Karpas-422 (cell line): ENCODE data around the gene ZFP82. TPM values are rescaled to one million over a fixed set of nuclear protein-coding genes. Genes with fewer than 3 reads are reported as not detected.
A peak's percentile ranks its signal among the peaks of the same experiment; 100 is the strongest.

Experiments used
- DNase-seq: peaks from one replicate; pipeline ENCODE4 v3.0.0-alpha.2; 2015
- H2AFZ ChIP-seq: fragments of 200-600 bp; sonication (generic); 2 replicates; pipeline ENCODE4 v1.6.1; 2014; ENCODE audit warnings: antibody characterized with exemption, low read length, mixed read lengths
- H3K27ac ChIP-seq: fragments of 200-600 bp; sonication (generic); 2 replicates; pipeline ENCODE4 v1.5.1; 2014; ENCODE audit warnings: mild to moderate bottlenecking, low read length, moderate library complexity
- H3K27me3 ChIP-seq: fragments of 200-600 bp; sonication (generic); 2 replicates; pipeline ENCODE4 v1.6.1; 2014; ENCODE audit warnings: low read length, mixed read lengths
- H3K36me3 ChIP-seq: fragments of 200-600 bp; sonication (generic); 2 replicates; pipeline ENCODE4 v1.6.1; 2014; ENCODE audit warnings: low read length, mixed read lengths; ENCODE audit not compliant: insufficient read depth
- H3K4me1 ChIP-seq: fragments of 200-600 bp; sonication (generic); 2 replicates; pipeline ENCODE4 v1.6.1; 2014; ENCODE audit warnings: mild to moderate bottlenecking, low read length, mixed read lengths
- H3K4me2 ChIP-seq: fragments of 200-600 bp; sonication (generic); 2 replicates; pipeline ENCODE4 v1.6.1; 2014; ENCODE audit warnings: low read length, low read depth, mild to moderate bottlenecking; ENCODE audit not compliant: poor library complexity, severe bottlenecking
- H3K4me3 ChIP-seq: fragments of 200-600 bp; sonication (generic); 2 replicates; pipeline ENCODE4 v1.5.1; 2014; ENCODE audit warnings: mild to moderate bottlenecking, antibody characterized with exemption, low read length, mixed read lengths
- H3K79me2 ChIP-seq: fragments of 200-600 bp; sonication (generic); 2 replicates; pipeline ENCODE4 v1.6.1; 2014; ENCODE audit warnings: mild to moderate bottlenecking, low read length, mixed read lengths
- H3K9ac ChIP-seq: fragments of 200-600 bp; sonication (generic); 2 replicates; pipeline ENCODE4 v1.6.0; 2014; ENCODE audit warnings: low read length
- H3K9me2 ChIP-seq: fragments of 200-600 bp; sonication (generic), shearing (Covaris generic); replicated peaks from 2 replicates; pipeline ENCODE4 v1.6.0; 2014; ENCODE audit warnings: mild to moderate bottlenecking, low read length, moderate library complexity; ENCODE audit not compliant: insufficient read depth
- H3K9me3 ChIP-seq: fragments of 300-700, 200-600 bp; sonication (generic); 2 replicates; pipeline ENCODE4 v1.6.1; 2014; ENCODE audit warnings: low read length, mixed read lengths
- H4K20me1 ChIP-seq: fragments of 200-600 bp; sonication (generic); 2 replicates; pipeline ENCODE4 v1.6.1; 2014; ENCODE audit warnings: mild to moderate bottlenecking, antibody characterized with exemption, low read length, low read depth; ENCODE audit not compliant: insufficient read depth
- total RNA-seq: library from RNA; depleted of rRNA; stranded (reverse); fragments of >200 nt; shearing (Covaris generic); gene quantifications from 2 replicates; pipeline ENCODE4 v1.2.3, GENCODE V29; 2014; ENCODE audit warnings: low replicate concordance; rRNA removed

Gene ZFP82
- 14.4 and 23.0 TPM in 2 replicates for total RNA-seq

- H3K36me3 ChIP-seq = peaks cover 36% of the 10 kb centered on the region
- H3K4me2 ChIP-seq = peak within 1 kb of the TSS; percentile 99
- H3K9me3 ChIP-seq = peaks cover 18% of the 10 kb centered on the region
- H4K20me1 ChIP-seq = no peaks in the 10 kb centered on the region
- no peaks in the 10 kb centered on the region for H3K9me2 ChIP-seq
- H2AFZ ChIP-seq = peak within 1 kb of the TSS; percentile 99
- peaks cover 49% of the 10 kb centered on the region for H3K79me2 ChIP-seq
- H3K4me3 ChIP-seq = peak within 1 kb of the TSS; percentile 84
- H3K27ac ChIP-seq = peak within 1 kb of the TSS; percentile 35
- H3K9ac ChIP-seq = peak within 1 kb of the TSS; percentile 81
- no peaks in the 10 kb centered on the region for H3K27me3 ChIP-seq
- H3K4me1 ChIP-seq = peaks cover 15% of the 10 kb centered on the region
- DNase-seq = peak; percentile 97
Observed at GRCh38 chr19:36418287-36419001, at the start of gene ZFP82. TSS of gene ZFP82 (minus strand) at chr19:36418644. CDS start at chr19:36409789, 8,855 bp downstream.

GRCh38 chr19:36460046-36460445 lies 41.6 kb upstream of the ZFP82 start:
- Histone ChIP-seq H4K20me1 (no peaks in the 10 kb centered on the region), H3K4me1 (no peaks in the 10 kb centered on the region), H3K36me3 (peaks cover 37% of the 10 kb centered on the region), H3K27me3 (no peaks in the 10 kb centered on the region), H3K4me3 (no peak overlapping the region), H3K9me2 (no peaks in the 10 kb centered on the region), H3K27ac (no peak overlapping the region), H3K79me2 (no peaks in the 10 kb centered on the region), H2AFZ (no peak overlapping the region), H3K9ac (no peak overlapping the region), H3K9me3 (peaks cover 9% of the 10 kb centered on the region), H3K4me2 (no peak overlapping the region)
- DNase-seq = no peak

DNA sequence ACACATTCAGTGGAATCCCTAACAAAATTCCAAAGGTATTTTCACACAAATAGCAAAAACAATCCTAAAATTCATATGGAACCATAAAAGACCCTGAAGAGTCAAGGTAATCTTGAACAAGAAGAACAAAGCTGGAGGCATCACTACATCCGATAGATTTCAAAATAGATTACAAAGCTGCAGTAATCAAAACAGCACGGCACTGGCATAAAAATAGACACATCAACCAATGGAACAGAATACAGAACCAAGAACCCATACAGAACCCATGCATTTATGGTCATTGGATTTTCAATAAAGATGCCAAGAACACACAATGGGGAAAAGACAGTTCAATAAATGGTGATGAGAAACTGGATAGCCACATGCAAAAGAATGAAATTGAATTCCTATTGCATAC lies 38.4 kb upstream of the ZFP82 start:
- Histone ChIP-seq H3K27ac (no peak overlapping the region), H4K20me1 (no peaks in the 10 kb centered on the region)
- no peak for DNase-seq

DNA sequence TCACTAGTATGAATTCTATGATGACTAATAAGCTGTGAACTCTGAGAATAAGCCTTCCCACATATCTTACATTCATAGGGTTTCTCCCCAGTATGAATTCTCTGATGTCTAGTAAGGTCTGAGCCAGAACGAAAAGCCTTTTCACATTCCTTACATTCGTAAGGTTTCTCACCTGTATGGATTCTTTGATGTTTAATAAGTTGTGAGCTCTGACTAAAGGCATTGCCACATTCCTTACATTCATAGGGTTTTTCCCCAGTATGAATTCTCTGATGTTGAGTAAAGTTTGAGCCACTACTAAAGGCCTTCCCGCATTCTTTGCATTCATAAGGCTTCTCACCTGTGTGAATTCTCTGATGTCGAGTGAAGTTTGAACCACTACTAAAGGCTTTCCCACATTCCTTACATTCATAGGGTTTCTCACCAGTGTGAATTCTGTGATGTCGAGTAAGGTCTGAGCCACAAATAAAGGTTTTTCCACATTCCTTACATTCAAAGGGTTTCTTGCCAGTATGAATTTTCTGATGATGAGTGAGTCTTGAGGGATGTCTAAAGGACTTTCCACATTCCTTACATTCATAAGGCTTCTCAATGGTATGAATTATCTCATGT lies 30.7 kb upstream of the ZFP82 start:
- Histone ChIP-seq H3K27ac (no peak overlapping the region), H3K9me3 (peaks cover 56% of the 10 kb centered on the region), H3K9ac (no peak overlapping the region), H3K4me2 (no peak overlapping the region), H3K4me3 (no peak overlapping the region), H3K79me2 (no peaks in the 10 kb centered on the region), H3K4me1 (no peaks in the 10 kb centered on the region), H3K36me3 (peaks cover 57% of the 10 kb centered on the region), H3K27me3 (no peaks in the 10 kb centered on the region), H4K20me1 (no peaks in the 10 kb centered on the region), H2AFZ (no peak overlapping the region), H3K9me2 (no peaks in the 10 kb centered on the region)
- DNase-seq = no peak

More for the DNA sequence above, 38.4 kb upstream of the ZFP82 start:
- Histone ChIP-seq H2AFZ (no peak overlapping the region), H3K9ac (no peak overlapping the region), H3K4me1 (no peaks in the 10 kb centered on the region), H3K9me3 (peaks cover 17% of the 10 kb centered on the region), H3K27me3 (no peaks in the 10 kb centered on the region), H3K4me2 (no peak overlapping the region), H3K9me2 (no peaks in the 10 kb centered on the region), H3K36me3 (peaks cover 46% of the 10 kb centered on the region), H3K79me2 (no peaks in the 10 kb centered on the region), H3K4me3 (no peak overlapping the region)

GRCh38 chr19:36441339-36441738 lies 22.9 kb upstream of the ZFP82 start:
- Histone ChIP-seq H3K4me3 (no peak overlapping the region), H3K4me1 (no peaks in the 10 kb centered on the region), H3K27me3 (no peaks in the 10 kb centered on the region), H3K9me3 (peaks cover 18% of the 10 kb centered on the region; the same call in 1 of the 2 replicates), H3K9ac (no peak overlapping the region), H3K4me2 (no peak overlapping the region), H3K27ac (no peak overlapping the region), H2AFZ (no peak overlapping the region), H3K9me2 (no peaks in the 10 kb centered on the region), H4K20me1 (no peaks in the 10 kb centered on the region), H3K79me2 (no peaks in the 10 kb centered on the region), H3K36me3 (0 out of 2 replicates have a peak, but pooled peaks cover 1% of the 10 kb centered on the region)
- DNase-seq = no peak

DNA sequence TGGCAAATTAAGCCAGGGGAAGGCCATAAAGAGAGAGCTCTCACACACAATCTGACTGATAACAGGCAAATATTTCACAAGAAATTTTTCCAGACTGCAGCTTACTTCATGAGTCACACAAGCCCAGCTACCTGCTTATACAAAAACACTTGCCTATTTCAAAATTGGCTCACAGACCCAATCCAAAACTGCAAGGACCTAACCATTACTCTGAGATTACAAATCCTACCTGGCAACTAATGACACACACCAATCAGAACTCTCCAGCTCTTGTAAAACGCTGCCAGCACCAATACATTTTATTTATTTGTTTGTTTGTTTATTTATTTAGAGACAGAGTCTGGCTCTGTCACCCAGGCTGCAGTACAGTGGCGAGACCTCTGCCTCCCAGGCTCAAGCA lies 18.1 kb upstream of the ZFP82 start:
- no peak overlapping the region for H3K27ac ChIP-seq
- no peaks in the 10 kb centered on the region for H3K9me2 ChIP-seq
- peaks cover 3% of the 10 kb centered on the region for H3K9me3 ChIP-seq
- no peaks in the 10 kb centered on the region for H4K20me1 ChIP-seq
- no peaks in the 10 kb centered on the region for H3K4me1 ChIP-seq
- H2AFZ ChIP-seq = no peak overlapping the region
- no peaks in the 10 kb centered on the region for H3K27me3 ChIP-seq
- H3K4me3 ChIP-seq = no peak overlapping the region
- no peak overlapping the region for H3K9ac ChIP-seq
- peak; percentile 73 for DNase-seq
- no peaks in the 10 kb centered on the region for H3K36me3 ChIP-seq
- no peak overlapping the region for H3K4me2 ChIP-seq
- H3K79me2 ChIP-seq = no peaks in the 10 kb centered on the region

DNA sequence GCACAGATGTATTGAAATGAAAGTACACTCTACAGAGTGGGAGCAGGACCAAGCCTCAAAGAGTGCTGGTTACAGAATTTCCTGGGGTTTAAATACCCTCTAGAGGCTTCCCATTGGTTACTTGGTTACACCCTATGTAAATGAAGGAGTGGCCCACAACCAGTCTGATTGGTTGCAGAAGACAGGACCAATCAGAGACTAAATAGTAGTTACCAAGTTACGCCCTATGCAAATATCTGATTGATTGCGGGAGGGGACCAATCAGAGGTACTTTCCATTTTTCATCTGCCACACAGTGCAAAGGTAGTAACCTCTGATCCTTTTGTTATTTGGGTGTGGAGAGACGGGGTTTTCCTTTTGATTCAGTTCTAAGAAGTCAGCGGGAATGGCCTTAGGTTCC lies 5.5 kb upstream of the ZFP82 start:
- no peak overlapping the region for H2AFZ ChIP-seq
- H3K9me2 ChIP-seq = no peaks in the 10 kb centered on the region
- H3K4me1 ChIP-seq = peaks cover 3% of the 10 kb centered on the region
- DNase-seq = no peak
- H3K4me3 ChIP-seq = no peak overlapping the region
- no peaks in the 10 kb centered on the region for H3K27me3 ChIP-seq
- H4K20me1 ChIP-seq = no peaks in the 10 kb centered on the region
- H3K36me3 ChIP-seq = no peaks in the 10 kb centered on the region; the same call in 1 of the 2 replicates
- no peak overlapping the region for H3K27ac ChIP-seq
- H3K9ac ChIP-seq = no peak overlapping the region
- H3K4me2 ChIP-seq = no peak overlapping the region
- no peaks in the 10 kb centered on the region for H3K79me2 ChIP-seq
- peaks cover 4% of the 10 kb centered on the region; the same call in 1 of the 2 replicates for H3K9me3 ChIP-seq

DNA sequence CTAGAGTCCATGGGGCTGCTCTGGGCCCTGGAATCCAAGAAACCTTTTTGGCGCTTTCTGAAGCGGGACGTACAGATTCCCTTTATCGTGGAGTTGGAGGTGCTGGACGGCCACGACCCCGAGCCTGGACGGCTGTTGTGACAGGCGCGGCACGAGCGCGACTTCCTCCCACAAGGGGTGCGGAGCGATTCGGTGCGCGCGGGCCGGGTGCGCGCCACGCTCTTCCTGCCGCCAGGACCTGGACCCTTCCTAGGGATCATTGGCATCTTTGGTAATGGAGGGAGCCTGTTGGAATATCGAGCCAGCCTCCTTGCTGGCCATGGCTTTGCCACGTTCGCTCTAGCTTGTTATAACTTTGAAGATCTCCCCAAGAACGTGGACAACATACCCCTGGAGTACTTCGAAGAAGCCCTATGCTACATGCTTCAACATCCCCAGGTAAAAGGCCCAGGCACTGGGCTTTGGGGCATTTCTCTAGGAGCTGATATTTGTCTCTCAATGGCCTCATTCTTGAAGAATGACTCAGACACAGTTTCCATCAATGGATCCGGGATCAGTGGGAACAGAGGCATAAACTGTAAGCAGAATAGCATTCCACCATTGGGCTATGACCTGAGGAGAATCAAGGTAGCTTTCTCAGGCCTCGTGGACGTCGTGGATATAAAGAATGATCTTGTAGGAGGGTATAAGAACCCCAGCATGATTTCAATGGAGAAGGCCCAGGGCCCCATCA lies 3.5 kb upstream of the ZFP82 start:
- Histone ChIP-seq H3K9me3 (peaks cover under 1% of the 10 kb centered on the region; the same call in 1 of the 2 replicates), H3K4me1 (peaks cover 15% of the 10 kb centered on the region), H3K79me2 (peaks cover 15% of the 10 kb centered on the region), H4K20me1 (no peaks in the 10 kb centered on the region), H3K27me3 (no peaks in the 10 kb centered on the region), H3K36me3 (peaks cover 5% of the 10 kb centered on the region), H3K4me3 (no peak overlapping the region), H3K9ac (no peak overlapping the region), H2AFZ (no peak overlapping the region), H3K27ac (no peak overlapping the region), H3K4me2 (no peak overlapping the region), H3K9me2 (no peaks in the 10 kb centered on the region)
- DNase-seq = no peak
